ENCODE measurements around the gene CX3CL1. TPM values are rescaled to one million over a fixed set of nuclear protein-coding genes. Genes with fewer than 3 reads are reported as not detected.

The CX3CL1 gene
- total RNA-seq, 1 experiment from 2014 or later, result 0.15 TPM

- TF ChIP-seq ZBTB33 (IDR thresholded peaks at IDR 0.05; ENCODE audit: extremely low read depth, insufficient replicate concordance, low read length), result no peak
- TF ChIP-seq ELF1 (IDR thresholded peaks at IDR 0.05; ENCODE audit: borderline replicate concordance, low read depth), result no peak
Measured at GRCh38 chr16:57360321-57360935, 11.9 kb upstream of the CX3CL1 start (continued).

GRCh38 chr16:57361404-57361803 is 10.9 kb upstream of the CX3CL1 start:
- H3K27ac ChIP-seq (ENCODE audit: low read depth, low read length), result no peak overlapping the region
- CTCF ChIA-PET, result no interaction called here
- no peak overlapping the region for H2AFZ ChIP-seq (ENCODE audit: low read depth, low read length, poor library complexity, severe bottlenecking)
- H3K9ac ChIP-seq (ENCODE audit: low read length), result no peak overlapping the region
- DNase-seq (ENCODE audit: low read depth, low spot score) (no peak), ATAC-seq (no peak)
- no peaks in the 10 kb centered on the region for H3K9me3 ChIP-seq (ENCODE audit: control insufficient read depth in 1 of 2, insufficient read depth in 1 of 2, low read depth in 1 of 2, low read length in 2 of 2)
- POLR2A ChIA-PET, result no interaction called here
- no peaks in the 10 kb centered on the region for H3K36me3 ChIP-seq (ENCODE audit: control insufficient read depth in 1 of 2, insufficient read depth in 2 of 2, low read length in 2 of 2)
- no peaks in the 10 kb centered on the region for H3K27me3 ChIP-seq (ENCODE audit: insufficient read depth, low read length)
- H3K4me1 ChIP-seq (ENCODE audit: control insufficient read depth in 1 of 2, insufficient read depth in 2 of 2, low read length in 2 of 2), result peaks cover 0 to 7% of the 10 kb centered on the region in 2 experiments; a peak in 2 of 4 replicates
- H3K9me2 ChIP-seq (ENCODE audit: insufficient read depth), result no peaks in the 10 kb centered on the region
- no peak overlapping the region for H3K4me3 ChIP-seq (replicated peaks in 1 of 2; ENCODE audit: low read depth in 1 of 2, low read length in 2 of 2)
- no peak overlapping the region for H3K4me2 ChIP-seq (ENCODE audit: low read length)
- no peak for TF ChIP-seq JUND (IDR thresholded peaks at IDR 0.05)
- no peak for TF ChIP-seq RAD21 (IDR thresholded peaks at IDR 0.05; ENCODE audit: low read depth)
- no peak for TF ChIP-seq CEBPB (IDR thresholded peaks at IDR 0.05; ENCODE audit: low read depth)
- TF ChIP-seq SIN3A (IDR thresholded peaks at IDR 0.05; ENCODE audit: low read depth), result no peak
- no peak for TF ChIP-seq POLR2A (IDR thresholded peaks at IDR 0.05; ENCODE audit: borderline replicate concordance, extremely low read depth, insufficient read depth, insufficient read length)
- no peak for TF ChIP-seq POLR2AphosphoS5 (IDR thresholded peaks at IDR 0.05; ENCODE audit: low read depth, low read length)
- no peak for TF ChIP-seq TCF7L2 (IDR thresholded peaks at IDR 0.05; ENCODE audit: borderline replicate concordance, extremely low read depth, insufficient read depth, insufficient read length)
- TF ChIP-seq YY1 (IDR thresholded peaks at IDR 0.05; ENCODE audit: extremely low read depth, insufficient replicate concordance, low read depth, low read length), result no peak
- no peak for TF ChIP-seq CTCF (IDR thresholded peaks at IDR 0.05 in 2 of 3, conservative IDR thresholded peaks at IDR 0.05 in 1 of 3; ENCODE audit: borderline replicate concordance in 1 of 3, insufficient read depth in 1 of 3, low read depth in 2 of 3, low read length in 2 of 3)
- H3K79me2 ChIP-seq (ENCODE audit: insufficient read depth, low read length), result no peaks in the 10 kb centered on the region
- BruUV-seq (replicated peaks), result no TSS peak
- intact Hi-C loops (cut with micrococcal nuclease), result no loop called here
- H4K20me1 ChIP-seq (ENCODE audit: insufficient read depth), result no peaks in the 10 kb centered on the region
- RAD21 ChIA-PET (ENCODE audit: low non-redundant PET in 1 of 2, low total read pairs in 2 of 2, uncharacterized antibody in 2 of 2, unreplicated experiment in 2 of 2), result no interaction called here

Data from HCT116 (cell line).